ENCODE data around the gene SLC27A5.

DNA sequence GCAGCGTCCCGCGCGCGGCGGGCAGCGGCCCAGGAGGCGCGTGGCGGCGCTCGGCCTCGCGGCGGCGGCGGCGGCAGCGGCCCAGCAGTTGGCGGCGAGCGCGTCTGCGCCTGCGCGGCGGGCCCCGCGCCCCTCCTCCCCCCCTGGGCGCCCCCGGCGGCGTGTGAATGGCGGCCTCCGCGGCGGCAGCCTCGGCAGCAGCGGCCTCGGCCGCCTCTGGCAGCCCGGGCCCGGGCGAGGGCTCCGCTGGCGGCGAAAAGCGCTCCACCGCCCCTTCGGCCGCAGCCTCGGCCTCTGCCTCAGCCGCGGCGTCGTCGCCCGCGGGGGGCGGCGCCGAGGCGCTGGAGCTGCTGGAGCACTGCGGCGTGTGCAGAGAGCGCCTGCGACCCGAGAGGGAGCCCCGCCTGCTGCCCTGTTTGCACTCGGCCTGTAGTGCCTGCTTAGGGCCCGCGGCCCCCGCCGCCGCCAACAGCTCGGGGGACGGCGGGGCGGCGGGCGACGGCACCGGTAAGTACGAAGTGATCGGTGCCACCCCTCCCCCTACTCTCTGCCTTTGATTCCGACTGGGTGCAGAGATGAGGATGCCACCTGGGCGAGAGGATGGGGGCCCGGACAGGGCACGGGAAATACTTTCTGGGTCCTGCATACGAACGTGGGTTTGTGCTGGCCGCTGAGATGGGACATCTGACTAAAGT lies 32.9 kb upstream of the SLC27A5 start:
- TF ChIP-seq EZH2 (optimal IDR thresholded peaks at IDR 0.05; ENCODE audit: low read depth, low read length) (no peak), EZH2phosphoT487 (IDR thresholded peaks at IDR 0.05; ENCODE audit: low read length) (no peak)
- TF ChIP-seq, protein P1, sequence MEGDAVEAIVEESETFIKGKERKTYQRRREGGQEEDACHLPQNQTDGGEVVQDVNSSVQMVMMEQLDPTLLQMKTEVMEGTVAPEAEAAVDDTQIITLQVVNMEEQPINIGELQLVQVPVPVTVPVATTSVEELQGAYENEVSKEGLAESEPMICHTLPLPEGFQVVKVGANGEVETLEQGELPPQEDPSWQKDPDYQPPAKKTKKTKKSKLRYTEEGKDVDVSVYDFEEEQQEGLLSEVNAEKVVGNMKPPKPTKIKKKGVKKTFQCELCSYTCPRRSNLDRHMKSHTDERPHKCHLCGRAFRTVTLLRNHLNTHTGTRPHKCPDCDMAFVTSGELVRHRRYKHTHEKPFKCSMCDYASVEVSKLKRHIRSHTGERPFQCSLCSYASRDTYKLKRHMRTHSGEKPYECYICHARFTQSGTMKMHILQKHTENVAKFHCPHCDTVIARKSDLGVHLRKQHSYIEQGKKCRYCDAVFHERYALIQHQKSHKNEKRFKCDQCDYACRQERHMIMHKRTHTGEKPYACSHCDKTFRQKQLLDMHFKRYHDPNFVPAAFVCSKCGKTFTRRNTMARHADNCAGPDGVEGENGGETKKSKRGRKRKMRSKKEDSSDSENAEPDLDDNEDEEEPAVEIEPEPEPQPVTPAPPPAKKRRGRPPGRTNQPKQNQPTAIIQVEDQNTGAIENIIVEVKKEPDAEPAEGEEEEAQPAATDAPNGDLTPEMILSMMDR (IDR thresholded peaks at IDR 0.05; ENCODE audit: low read length), result no peak

Measured in MM.1S (cell line).